ENCODE data around the gene KCNQ1. TPM values are rescaled to one million over a fixed set of nuclear protein-coding genes. Genes with fewer than 3 reads are reported as not detected.

Gene KCNQ1
- total and polyA plus RNA-seq, 9 of the 15 experiments (the other 6 are each of a cell fraction or from before 2014, with no cell fraction given): 0.44 TPM; not detected in 8

DNA sequence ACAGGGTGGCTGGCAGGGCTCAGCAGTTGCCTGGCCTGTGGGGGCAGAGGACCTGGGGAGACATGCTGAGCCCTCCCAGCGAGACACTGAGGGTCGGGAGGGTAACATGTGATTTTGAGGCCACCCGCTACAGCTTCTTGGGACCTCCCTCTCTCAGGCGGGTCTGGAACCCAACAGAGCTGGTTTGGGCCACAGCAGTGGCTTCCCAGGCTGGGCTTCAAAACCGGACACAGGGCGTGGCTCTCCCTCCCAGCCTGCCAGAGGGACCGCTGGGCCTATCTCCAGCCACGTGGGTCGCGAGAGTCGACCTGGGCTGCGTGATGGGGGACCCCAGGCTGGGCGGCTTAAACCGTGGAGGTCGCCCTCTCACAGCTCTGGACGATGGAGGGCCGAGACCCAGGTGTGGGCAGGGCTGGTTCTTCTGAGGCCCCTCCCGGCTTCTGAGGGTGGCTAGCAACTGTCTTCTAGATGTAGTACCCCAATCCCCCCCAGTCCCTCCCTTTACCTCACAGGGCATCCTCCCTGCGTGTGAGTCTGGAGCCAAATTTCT, 91.7 kb downstream of the KCNQ1 start:
- H3K9ac ChIP-seq (ENCODE audit: insufficient read depth in 1 of 2, low read depth in 2 of 2, low read length in 2 of 2): peak overlapping the region in 1 of 2 experiments; percentile 27; a peak in 1 of 4 replicates
- no peak overlapping the region for H3K27ac ChIP-seq (ENCODE audit: extremely low read depth, low read depth, low read length)
- DNase-seq (ENCODE audit: extremely low read depth in 1 of 4, low spot score in 3 of 4): peak in 1 of 4 experiments; percentile 31
- no peak overlapping the region for H3K4me2 ChIP-seq (ENCODE audit: insufficient read depth, low read length)
- no peak overlapping the region for H3K4me3 ChIP-seq
- BruUV-seq (replicated peaks): no TSS peak
- FAIRE-seq: no peak
- no peaks in the 10 kb centered on the region for H3K36me3 ChIP-seq (ENCODE audit: control insufficient read depth, insufficient read depth, low read length)
- WGBS (ENCODE audit: insufficient coverage, low coverage, missing lambda C conversion rate): 18% methylated on average over 9 of the region's 19 CpGs
- no peaks in the 10 kb centered on the region for H3K9me1 ChIP-seq (ENCODE audit: control insufficient read depth, insufficient read depth, low read length)
- H4K20me1 ChIP-seq (replicated peaks; ENCODE audit: control insufficient read depth, insufficient read depth, low read length): no peaks in the 10 kb centered on the region; the same call in 1 of the 2 replicates
- TF ChIP-seq, protein P1, sequence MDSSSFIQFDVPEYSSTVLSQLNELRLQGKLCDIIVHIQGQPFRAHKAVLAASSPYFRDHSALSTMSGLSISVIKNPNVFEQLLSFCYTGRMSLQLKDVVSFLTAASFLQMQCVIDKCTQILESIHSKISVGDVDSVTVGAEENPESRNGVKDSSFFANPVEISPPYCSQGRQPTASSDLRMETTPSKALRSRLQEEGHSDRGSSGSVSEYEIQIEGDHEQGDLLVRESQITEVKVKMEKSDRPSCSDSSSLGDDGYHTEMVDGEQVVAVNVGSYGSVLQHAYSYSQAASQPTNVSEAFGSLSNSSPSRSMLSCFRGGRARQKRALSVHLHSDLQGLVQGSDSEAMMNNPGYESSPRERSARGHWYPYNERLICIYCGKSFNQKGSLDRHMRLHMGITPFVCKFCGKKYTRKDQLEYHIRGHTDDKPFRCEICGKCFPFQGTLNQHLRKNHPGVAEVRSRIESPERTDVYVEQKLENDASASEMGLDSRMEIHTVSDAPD (CRISPR knock-in tag; IDR thresholded peaks at IDR 0.05): no peak
- no peak for TF ChIP-seq SRSF7 (optimal IDR thresholded peaks at IDR 0.05; ENCODE audit: low read depth, low read length)
- peaks cover 9 to 64% of the 10 kb centered on the region in 2 experiments for H3K4me1 ChIP-seq (replicated peaks in 1 of 2; ENCODE audit: control insufficient read depth in 2 of 2, insufficient read depth in 2 of 2, low read length in 2 of 2)
- POLR2A ChIA-PET: interaction anchor here (0.5 to 0.7 kb wide), 3 partner anchors 9 to 390 kb away, joined by 3 to 4 read pairs (median 3); no protein-coding TSS in a partner anchor
- H3K79me2 ChIP-seq (ENCODE audit: control insufficient read depth, insufficient read depth, low read length): no peaks in the 10 kb centered on the region
- CTCF ChIA-PET (ENCODE audit: low intra/inter-chr PET ratio): interaction anchor here (6.4 kb wide), 1 partner anchor 352 kb away, joined by 228 read pairs; the partner anchor contains the start of gene CDKN1C
- ATAC-seq: no peak
- no peak overlapping the region for H2AFZ ChIP-seq (ENCODE audit: low read depth, low read length)
- intact Hi-C loops (cut with micrococcal nuclease): loop anchor here (10.0 kb wide), 3 partner anchors 158 to 342 kb away; partner anchors contain the start of genes C11orf21, KCNQ1OT1 and TSPAN32
- H3K27me3 ChIP-seq (ENCODE audit: control insufficient read depth in 2 of 2, insufficient read depth in 2 of 2, low read length in 2 of 2): peaks cover 11 to 38% of the 10 kb centered on the region in 2 experiments; a peak in 4 of 5 replicates
- H3K9me3 ChIP-seq (replicated peaks; ENCODE audit: control insufficient read depth, insufficient read depth, low read depth, low read length): 0 out of 2 replicates have a peak, but pooled peaks cover 2% of the 10 kb centered on the region
- in situ Hi-C loops (cut with MboI): no loop called here
